GM18508 (cell line): ENCODE results near the gene TMPRSS11D.

Experiments used
- ATAC-seq: cut with Tn5 transposase; IDR thresholded peaks from one replicate; pipeline ENCODE4 v1.9.1; 2021; ENCODE audit warnings: moderate number of reproducible peaks; ENCODE audit not compliant: insufficient read depth, unreplicated experiment

Gene TMPRSS11D

GRCh38 chr4:67883902-67884301 is at the start of gene TMPRSS11D:
Gene TMPRSS11D, minus strand, starts transcription at chr4:67884002. Its CDS starts 69 bp downstream, at chr4:67883933.
- ATAC-seq = no peak

GRCh38 chr4:67933038-67933437 is 49.2 kb upstream of the TMPRSS11D start:
- ATAC-seq = no peak

GRCh38 chr4:67931256-67931655 is 47.5 kb upstream of the TMPRSS11D start:
- ATAC-seq = no peak

GRCh38 chr4:67929426-67929825 is 45.6 kb upstream of the TMPRSS11D start:
- no peak for ATAC-seq

GRCh38 chr4:67928546-67928945 is 44.7 kb upstream of the TMPRSS11D start:
- ATAC-seq = no peak

GRCh38 chr4:67927251-67927650 is 43.4 kb upstream of the TMPRSS11D start:
- no peak for ATAC-seq

- ATAC-seq = no peak
Measured at GRCh38 chr4:67926485-67926884, 42.7 kb upstream of the TMPRSS11D start.

- ATAC-seq = no peak
Measured at GRCh38 chr4:67922697-67923096, 38.9 kb upstream of the TMPRSS11D start.

- ATAC-seq = no peak
Measured at GRCh38 chr4:67918428-67918827, 34.6 kb upstream of the TMPRSS11D start.

- ATAC-seq = no peak
Measured at GRCh38 chr4:67915400-67915966, 31.7 kb upstream of the TMPRSS11D start.

- no peak for ATAC-seq
Measured at GRCh38 chr4:67912080-67912479, 28.3 kb upstream of the TMPRSS11D start.

- ATAC-seq = no peak
Measured at GRCh38 chr4:67911638-67912037, 27.8 kb upstream of the TMPRSS11D start.

GRCh38 chr4:67911141-67911540 is 27.3 kb upstream of the TMPRSS11D start:
- ATAC-seq = no peak

GRCh38 chr4:67910585-67910905 is 26.7 kb upstream of the TMPRSS11D start:
- no peak for ATAC-seq

GRCh38 chr4:67909905-67910584 is 26.2 kb upstream of the TMPRSS11D start:
- no peak for ATAC-seq

- ATAC-seq = no peak
Measured at GRCh38 chr4:67907650-67908049, 23.8 kb upstream of the TMPRSS11D start.

GRCh38 chr4:67899096-67899495 is 15.3 kb upstream of the TMPRSS11D start:
- ATAC-seq = no peak

GRCh38 chr4:67897686-67898085 is 13.9 kb upstream of the TMPRSS11D start:
- ATAC-seq = no peak

GRCh38 chr4:67896421-67897065 is 12.7 kb upstream of the TMPRSS11D start:
- ATAC-seq = no peak

GRCh38 chr4:67894659-67895058 is 10.9 kb upstream of the TMPRSS11D start:
- no peak for ATAC-seq

- no peak for ATAC-seq
Measured at GRCh38 chr4:67892905-67893304, 9.1 kb upstream of the TMPRSS11D start.

- no peak for ATAC-seq
Measured at GRCh38 chr4:67892253-67892652, 8.5 kb upstream of the TMPRSS11D start.
